ENCODE data around the gene HAGH. TPM values are rescaled to one million over a fixed set of nuclear protein-coding genes. Genes with fewer than 3 reads are reported as not detected.
A peak's percentile ranks its signal among the peaks of the same experiment; 100 is the strongest.

Gene HAGH
- polyA plus RNA-seq, 4 donors, result 49.4 to 167 (median 102) TPM

GRCh38 chr16:1782408-1783264 lies 44.0 kb downstream of the HAGH start, which contains the start of the genes NUBP2 and SPSB3:
TSS of gene NUBP2 (plus strand) at chr16:1782960. CDS start at chr16:1783021, 61 bp downstream.
TSS of gene SPSB3 (minus strand) at chr16:1782571. CDS start at chr16:1781483, 1,088 bp downstream.
- Histone ChIP-seq H3K4me3 (ENCODE audit: low read depth in 1 of 3, low read length in 3 of 3) (peak within 1 kb of the TSS; percentile 77 to 91 (median 88)), H3K27ac (ENCODE audit: low read depth in 1 of 3, low read length in 2 of 3) (peak within 1 kb of the TSS; percentile 58 to 80 (median 72)), H3K9me3 (ENCODE audit: control insufficient read depth in 2 of 2, insufficient read depth in 1 of 2, low read depth in 1 of 2, low read length in 1 of 2) (no peaks in the 10 kb centered on the region), H3K4me1 (ENCODE audit: control insufficient read depth in 3 of 3, insufficient read depth in 2 of 3, low read depth in 1 of 3, low read length in 2 of 3) (peaks cover 3 to 26% (median 5%) of the 10 kb centered on the region in 3 donors), H3K36me3 (ENCODE audit: control insufficient read depth in 3 of 3, insufficient read depth in 2 of 3, low read depth in 1 of 3, low read length in 3 of 3) (peaks cover 0 to 70% (median 0%) of the 10 kb centered on the region in 3 donors), H3K27me3 (ENCODE audit: control insufficient read depth in 3 of 3, insufficient read depth in 3 of 3, low read length in 3 of 3) (no peaks in the 10 kb centered on the region)
- DNase-seq, result peak; percentile 100
- FAIRE-seq, result peak; percentile 98
- WGBS, 3 donors, result 0% methylated on average over 82 to 102 of the region's 102 CpGs

GRCh38 chr16:1781758-1782407 lies 44.7 kb downstream of the HAGH start:
- H3K9me3 ChIP-seq (ENCODE audit: control insufficient read depth in 2 of 2, insufficient read depth in 1 of 2, low read depth in 1 of 2, low read length in 1 of 2), result no peaks in the 10 kb centered on the region
- DNase-seq (peak in 1 of 2 donors; percentile 27), FAIRE-seq (no peak)
- peak overlapping the region; percentile 77 to 91 (median 88) for H3K4me3 ChIP-seq (ENCODE audit: low read depth in 1 of 3, low read length in 3 of 3)
- H3K36me3 ChIP-seq (ENCODE audit: control insufficient read depth in 3 of 3, insufficient read depth in 2 of 3, low read depth in 1 of 3, low read length in 3 of 3), result peaks cover 1 to 70% (median 2%) of the 10 kb centered on the region in 3 donors
- 0 to 1% (median 1%) methylated on average over 49 to 70 of the region's 70 CpGs for WGBS, 3 donors
- peak overlapping the region; percentile 53 to 80 (median 66) for H3K27ac ChIP-seq (ENCODE audit: low read depth in 1 of 3, low read length in 2 of 3)
- peaks cover 3 to 26% (median 5%) of the 10 kb centered on the region in 3 donors for H3K4me1 ChIP-seq (ENCODE audit: control insufficient read depth in 3 of 3, insufficient read depth in 2 of 3, low read depth in 1 of 3, low read length in 2 of 3)
- H3K27me3 ChIP-seq (ENCODE audit: control insufficient read depth in 3 of 3, insufficient read depth in 3 of 3, low read length in 3 of 3), result no peaks in the 10 kb centered on the region

- H3K36me3 ChIP-seq (ENCODE audit: control insufficient read depth in 3 of 3, insufficient read depth in 2 of 3, low read depth in 1 of 3, low read length in 3 of 3), result peaks cover 4 to 70% (median 5%) of the 10 kb centered on the region in 3 donors
- H3K27ac ChIP-seq (ENCODE audit: low read depth in 1 of 3, low read length in 2 of 3), result peak overlapping the region in 1 of 3 donors; percentile 66
- no peaks in the 10 kb centered on the region for H3K27me3 ChIP-seq (ENCODE audit: control insufficient read depth in 3 of 3, insufficient read depth in 3 of 3, low read length in 3 of 3)
- no peak for FAIRE-seq
- H3K4me1 ChIP-seq (ENCODE audit: control insufficient read depth in 3 of 3, insufficient read depth in 2 of 3, low read depth in 1 of 3, low read length in 2 of 3), result peaks cover 3 to 26% (median 5%) of the 10 kb centered on the region in 3 donors
- WGBS, 3 donors, result 52 to 68% (median 54%) methylated on average over 20 of the region's 20 CpGs
- no peak for DNase-seq
- H3K9me3 ChIP-seq (ENCODE audit: control insufficient read depth in 2 of 2, insufficient read depth in 1 of 2, low read depth in 1 of 2, low read length in 1 of 2), result no peaks in the 10 kb centered on the region
- H3K4me3 ChIP-seq (ENCODE audit: low read depth in 1 of 3, low read length in 3 of 3), result peak overlapping the region; percentile 77 to 91 (median 88)
Measured at GRCh38 chr16:1781254-1781653, 45.4 kb downstream of the HAGH start.

DNA sequence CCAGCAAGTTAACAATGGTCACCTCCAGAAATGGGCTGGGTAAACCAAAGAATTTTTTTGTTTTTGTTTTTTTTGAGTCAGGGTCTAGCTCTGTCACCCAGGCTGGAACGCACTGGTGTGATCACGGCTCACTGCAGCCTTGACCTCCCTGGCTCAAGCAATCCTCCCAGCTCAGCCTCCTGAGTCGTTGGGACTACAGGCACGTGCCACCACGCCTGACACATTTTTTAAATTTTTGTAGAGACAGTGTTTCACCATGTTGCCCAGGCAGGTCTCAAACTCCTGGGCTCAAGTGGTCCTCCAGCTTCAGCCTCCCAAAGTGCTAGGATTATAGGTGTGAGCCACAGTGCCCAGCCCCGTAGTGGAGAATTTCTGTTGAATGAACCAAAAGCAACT lies 46.0 kb downstream of the HAGH start:
- no peaks in the 10 kb centered on the region for H3K9me3 ChIP-seq (ENCODE audit: control insufficient read depth in 2 of 2, insufficient read depth in 1 of 2, low read depth in 1 of 2, low read length in 1 of 2)
- H3K27me3 ChIP-seq (ENCODE audit: control insufficient read depth in 3 of 3, insufficient read depth in 3 of 3, low read length in 3 of 3), result no peaks in the 10 kb centered on the region
- no peak overlapping the region for H3K27ac ChIP-seq (ENCODE audit: low read depth in 1 of 3, low read length in 2 of 3)
- 79 to 85% (median 81%) methylated on average over 6 of the region's 6 CpGs for WGBS, 3 donors
- H3K4me1 ChIP-seq (ENCODE audit: control insufficient read depth in 3 of 3, insufficient read depth in 2 of 3, low read depth in 1 of 3, low read length in 2 of 3), result peaks cover 3 to 26% (median 5%) of the 10 kb centered on the region in 3 donors
- H3K4me3 ChIP-seq (ENCODE audit: low read depth in 1 of 3, low read length in 3 of 3), result peak overlapping the region in 1 of 3 donors; percentile 77
- H3K36me3 ChIP-seq (ENCODE audit: control insufficient read depth in 3 of 3, insufficient read depth in 2 of 3, low read depth in 1 of 3, low read length in 3 of 3), result peaks cover 4 to 70% (median 5%) of the 10 kb centered on the region in 3 donors
- DNase-seq (no peak), FAIRE-seq (no peak)

DNA sequence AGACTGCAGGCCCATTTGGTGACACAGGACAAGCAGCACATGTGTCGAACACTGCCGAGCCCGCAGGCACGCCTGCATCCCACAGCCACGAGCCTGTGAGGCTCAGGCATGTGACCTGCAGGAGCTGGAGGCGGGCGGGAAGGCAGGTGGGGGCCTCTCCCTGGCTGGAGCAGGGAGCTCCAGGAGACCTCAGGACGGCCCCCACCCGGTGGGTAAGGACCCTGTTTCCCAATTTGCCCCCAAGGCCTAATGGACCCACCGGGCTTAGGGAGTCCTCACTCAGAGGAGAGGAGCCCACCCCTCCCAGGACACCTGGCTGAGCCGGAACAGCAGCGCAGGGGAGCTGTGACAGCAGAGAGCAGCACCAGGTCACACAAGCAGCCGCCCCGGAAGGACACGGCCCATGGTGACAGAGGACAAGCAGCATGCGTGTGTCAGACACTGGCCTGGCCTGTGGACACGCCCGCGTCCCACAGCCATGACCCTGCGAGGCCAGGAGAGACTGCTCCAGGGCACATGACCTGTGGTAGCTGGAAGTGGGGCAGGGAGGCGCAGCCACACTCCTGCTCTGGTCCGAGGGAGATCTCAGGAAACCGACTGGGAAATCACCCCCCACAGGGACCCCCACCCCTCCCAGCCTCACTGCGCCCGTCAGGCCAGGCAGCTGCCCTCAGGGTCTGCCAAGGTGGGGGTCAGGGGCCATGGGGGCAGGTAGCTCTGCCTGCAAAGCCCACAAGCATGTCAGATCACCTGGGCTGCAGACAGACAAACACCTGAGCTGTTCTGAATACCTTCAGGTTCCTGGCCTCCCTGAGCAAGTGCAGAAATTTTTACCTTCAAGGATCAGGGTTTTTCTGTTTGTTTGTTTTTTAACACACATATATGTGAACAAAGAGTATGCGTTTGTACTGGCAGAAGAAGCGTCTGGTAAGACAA lies 46.6 kb downstream of the HAGH start:
- Histone ChIP-seq H3K36me3 (ENCODE audit: control insufficient read depth in 3 of 3, insufficient read depth in 2 of 3, low read depth in 1 of 3, low read length in 3 of 3) (peaks cover 4 to 71% (median 5%) of the 10 kb centered on the region in 3 donors), H3K27me3 (ENCODE audit: control insufficient read depth in 3 of 3, insufficient read depth in 3 of 3, low read length in 3 of 3) (no peaks in the 10 kb centered on the region), H3K4me1 (ENCODE audit: control insufficient read depth in 3 of 3, insufficient read depth in 2 of 3, low read depth in 1 of 3, low read length in 2 of 3) (peaks cover 3 to 27% (median 5%) of the 10 kb centered on the region in 3 donors), H3K9me3 (ENCODE audit: control insufficient read depth in 2 of 2, insufficient read depth in 1 of 2, low read depth in 1 of 2, low read length in 1 of 2) (no peaks in the 10 kb centered on the region), H3K27ac (ENCODE audit: low read depth in 1 of 3, low read length in 2 of 3) (no peak overlapping the region), H3K4me3 (ENCODE audit: low read depth in 1 of 3, low read length in 3 of 3) (no peak overlapping the region)
- no peak for DNase-seq
- 79 to 85% (median 81%) methylated on average over 27 of the region's 27 CpGs for WGBS, 3 donors
- FAIRE-seq, result no peak

DNA sequence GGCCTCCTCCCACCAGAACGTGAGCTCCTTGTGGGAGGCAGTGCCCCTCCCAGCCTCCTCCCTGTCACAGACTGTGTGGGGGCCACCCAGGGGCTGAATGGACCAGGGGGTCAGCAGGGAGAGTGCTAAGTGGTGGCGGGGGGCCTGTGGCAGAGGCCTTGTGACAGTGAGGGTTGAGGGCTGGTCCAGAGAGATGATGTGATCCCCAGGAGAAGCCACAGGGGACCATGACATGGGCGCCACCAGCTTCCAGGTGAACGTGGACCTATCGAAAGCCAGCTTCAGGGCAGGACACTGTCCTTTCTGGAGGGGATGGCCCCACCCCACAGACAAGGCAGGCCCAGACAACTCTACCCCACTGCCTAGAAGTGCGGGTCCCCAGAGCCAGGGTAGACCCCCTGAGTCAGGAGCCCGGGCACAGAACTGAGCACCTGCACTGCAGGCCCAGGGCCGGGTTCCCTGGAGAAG lies 47.4 kb downstream of the HAGH start:
- Histone ChIP-seq H3K36me3 (ENCODE audit: control insufficient read depth in 3 of 3, insufficient read depth in 2 of 3, low read depth in 1 of 3, low read length in 3 of 3) (peaks cover 4 to 74% (median 5%) of the 10 kb centered on the region in 3 donors), H3K4me3 (ENCODE audit: low read depth in 1 of 3, low read length in 3 of 3) (no peak overlapping the region), H3K9me3 (ENCODE audit: control insufficient read depth in 2 of 2, insufficient read depth in 1 of 2, low read depth in 1 of 2, low read length in 1 of 2) (no peaks in the 10 kb centered on the region), H3K27ac (ENCODE audit: low read depth in 1 of 3, low read length in 2 of 3) (no peak overlapping the region), H3K27me3 (ENCODE audit: control insufficient read depth in 3 of 3, insufficient read depth in 3 of 3, low read length in 3 of 3) (no peaks in the 10 kb centered on the region), H3K4me1 (ENCODE audit: control insufficient read depth in 3 of 3, insufficient read depth in 2 of 3, low read depth in 1 of 3, low read length in 2 of 3) (peaks cover 3 to 34% (median 7%) of the 10 kb centered on the region in 3 donors)
- no peak for FAIRE-seq
- DNase-seq, result no peak
- 84 to 87% (median 86%) methylated on average over 8 of the region's 8 CpGs for WGBS, 3 donors

- no peak for FAIRE-seq
Measured at GRCh38 chr16:1778200-1779179, 48.1 kb downstream of the HAGH start.

More at GRCh38 chr16:1778200-1779179, 48.1 kb downstream of the HAGH start:
- no peaks in the 10 kb centered on the region for H3K27me3 ChIP-seq (ENCODE audit: control insufficient read depth in 3 of 3, insufficient read depth in 3 of 3, low read length in 3 of 3)
- peaks cover 3 to 33% (median 10%) of the 10 kb centered on the region in 3 donors for H3K4me1 ChIP-seq (ENCODE audit: control insufficient read depth in 3 of 3, insufficient read depth in 2 of 3, low read depth in 1 of 3, low read length in 2 of 3)
- WGBS, 3 donors, result 75 to 80% (median 79%) methylated on average over 34 of the region's 34 CpGs
- peak in 1 of 2 donors; percentile 44 for DNase-seq
- H3K9me3 ChIP-seq (ENCODE audit: control insufficient read depth in 2 of 2, insufficient read depth in 1 of 2, low read depth in 1 of 2, low read length in 1 of 2), result no peaks in the 10 kb centered on the region
- no peak overlapping the region for H3K27ac ChIP-seq (ENCODE audit: low read depth in 1 of 3, low read length in 2 of 3)
- H3K4me3 ChIP-seq (ENCODE audit: low read depth in 1 of 3, low read length in 3 of 3), result no peak overlapping the region
- H3K36me3 ChIP-seq (ENCODE audit: control insufficient read depth in 3 of 3, insufficient read depth in 2 of 3, low read depth in 1 of 3, low read length in 3 of 3), result peaks cover 4 to 74% (median 5%) of the 10 kb centered on the region in 3 donors
